ENCODE data around the gene CACNA2D3.

GRCh38 chr3:54307566-54308180 is 185.3 kb downstream of the CACNA2D3 start:
- no peak for TF ChIP-seq YY1 (IDR thresholded peaks at IDR 0.05)
- TF ChIP-seq ATF3 (IDR thresholded peaks at IDR 0.05) = no peak
- TF ChIP-seq CTCF (IDR thresholded peaks at IDR 0.05; ENCODE audit: low read depth, low read length, missing input control) = no peak
- no peak for TF ChIP-seq TAF1 (conservative IDR thresholded peaks at IDR 0.05)
- TF ChIP-seq, protein P1, sequence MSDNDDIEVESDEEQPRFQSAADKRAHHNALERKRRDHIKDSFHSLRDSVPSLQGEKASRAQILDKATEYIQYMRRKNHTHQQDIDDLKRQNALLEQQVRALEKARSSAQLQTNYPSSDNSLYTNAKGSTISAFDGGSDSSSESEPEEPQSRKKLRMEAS (IDR thresholded peaks at IDR 0.05) = no peak
- no peak for TF ChIP-seq SP1 (IDR thresholded peaks at IDR 0.05)
- no peak for TF ChIP-seq REST (IDR thresholded peaks at IDR 0.05)
- TF ChIP-seq, protein P2, sequence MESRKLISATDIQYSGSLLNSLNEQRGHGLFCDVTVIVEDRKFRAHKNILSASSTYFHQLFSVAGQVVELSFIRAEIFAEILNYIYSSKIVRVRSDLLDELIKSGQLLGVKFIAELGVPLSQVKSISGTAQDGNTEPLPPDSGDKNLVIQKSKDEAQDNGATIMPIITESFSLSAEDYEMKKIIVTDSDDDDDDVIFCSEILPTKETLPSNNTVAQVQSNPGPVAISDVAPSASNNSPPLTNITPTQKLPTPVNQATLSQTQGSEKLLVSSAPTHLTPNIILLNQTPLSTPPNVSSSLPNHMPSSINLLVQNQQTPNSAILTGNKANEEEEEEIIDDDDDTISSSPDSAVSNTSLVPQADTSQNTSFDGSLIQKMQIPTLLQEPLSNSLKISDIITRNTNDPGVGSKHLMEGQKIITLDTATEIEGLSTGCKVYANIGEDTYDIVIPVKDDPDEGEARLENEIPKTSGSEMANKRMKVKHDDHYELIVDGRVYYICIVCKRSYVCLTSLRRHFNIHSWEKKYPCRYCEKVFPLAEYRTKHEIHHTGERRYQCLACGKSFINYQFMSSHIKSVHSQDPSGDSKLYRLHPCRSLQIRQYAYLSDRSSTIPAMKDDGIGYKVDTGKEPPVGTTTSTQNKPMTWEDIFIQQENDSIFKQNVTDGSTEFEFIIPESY (IDR thresholded peaks at IDR 0.05) = no peak
- TF ChIP-seq NR2F2 (IDR thresholded peaks at IDR 0.05) = no peak
- TF ChIP-seq JUND (IDR thresholded peaks at IDR 0.05) = no peak
- no peak for TF ChIP-seq HNF4A (conservative IDR thresholded peaks at IDR 0.05)
- no peak for TF ChIP-seq GABPA (IDR thresholded peaks at IDR 0.05 in 1 of 2, conservative IDR thresholded peaks at IDR 0.05 in 1 of 2)
- no peak for TF ChIP-seq RAD21 (IDR thresholded peaks at IDR 0.05)
- TF ChIP-seq HNF4G (IDR thresholded peaks at IDR 0.05) = no peak
